A673 (cell line): Measurements from ENCODE around the gene DOCK1. TPM values are rescaled to one million over a fixed set of nuclear protein-coding genes. Genes with fewer than 3 reads are reported as not detected.

ENCODE experiments used
- BruUV-seq: library from RNA; stranded (reverse); fragments of 400-500 nt; replicated peaks from 2 replicates; lab custom pipeline; 2021; lab: Mats Ljungman, UMichigan
- CTCF ChIA-PET: fragments of 300-600 bp; sonication (Branson Sonifier 250); formaldehyde crosslinking; loops from one replicate; lab custom pipeline; 2022; ENCODE audit warnings: antibody characterized with exemption; lab: Charles Lee
- POLR2A ChIA-PET: fragments of 300-600 bp; sonication (Branson Sonifier 250); formaldehyde crosslinking; loops from one replicate; lab custom pipeline; 2022; ENCODE audit warnings: antibody characterized with exemption; ENCODE audit not compliant: low non-redundant PET; lab: Charles Lee
- DNase-seq: peaks from one replicate; pipeline ENCODE4 v3.0.0-alpha.2; 2015; ENCODE audit warnings: low spot score
- H3K27ac ChIP-seq: fragments of 200-600 bp; sonication (generic); 2 replicates; pipeline ENCODE4 v1.5.1; 2016; ENCODE audit warnings: mixed run types, low read depth, mild to moderate bottlenecking, mixed read lengths, antibody characterized with exemption, low read length; ENCODE audit not compliant: poor library complexity, severe bottlenecking
- H3K27me3 ChIP-seq: fragments of 200-600 bp; sonication (generic); replicated peaks from 2 replicates; pipeline ENCODE4 v1.6.1; 2017; ENCODE audit warnings: mixed run types, low read depth, mild to moderate bottlenecking, mixed read lengths, antibody characterized with exemption, low read length; ENCODE audit not compliant: insufficient read depth, poor library complexity
- H3K36me3 ChIP-seq: fragments of 200-600 bp; sonication (generic); 2 replicates; pipeline ENCODE4 v1.6.1; 2016; ENCODE audit warnings: mixed run types, mild to moderate bottlenecking, mixed read lengths, antibody characterized with exemption, low read length; ENCODE audit not compliant: insufficient read depth, poor library complexity, severe bottlenecking
- H3K4me1 ChIP-seq: fragments of 200-600 bp; sonication (generic); 2 replicates; pipeline ENCODE4 v1.6.1; 2017; ENCODE audit warnings: mixed run types, mild to moderate bottlenecking, mixed read lengths, antibody characterized with exemption, low read length; ENCODE audit not compliant: insufficient read depth, poor library complexity, severe bottlenecking
- H3K4me3 ChIP-seq: fragments of 200-600 bp; sonication (generic); 2 replicates; pipeline ENCODE4 v1.5.1; 2016; ENCODE audit warnings: low read depth, mixed run types, mild to moderate bottlenecking, mixed read lengths, low read length; ENCODE audit not compliant: poor library complexity, severe bottlenecking
- H3K9me3 ChIP-seq: fragments of 200-600 bp; sonication (generic); 2 replicates; pipeline ENCODE4 v1.6.1; 2016; ENCODE audit warnings: mixed run types, low read depth, mild to moderate bottlenecking, mixed read lengths, antibody characterized with exemption, low read length; ENCODE audit not compliant: poor library complexity, severe bottlenecking
- CTCF ChIP-seq: fragments of 300-800, 200-600 bp; sonication (generic); conservative IDR thresholded peaks from 2 replicates; pipeline ENCODE4 v1.5.1; 2017; ENCODE audit warnings: low read depth, mild to moderate bottlenecking, antibody characterized with exemption, low read length, moderate library complexity, mixed read lengths
- EZH2 ChIP-seq: fragments of 200-600 bp; sonication (generic); IDR thresholded peaks from 2 replicates; pipeline ENCODE4 v1.6.1; 2017; ENCODE audit warnings: borderline replicate concordance, low read depth, mild to moderate bottlenecking, mixed read lengths, antibody characterized with exemption, low read length; ENCODE audit not compliant: poor library complexity, severe bottlenecking
- intact Hi-C: fragments of 100-400 bp; cut with micrococcal nuclease; formaldehyde crosslinking; loops from one replicate; pipeline ENCODE4 v1.10.0; 2022; ENCODE audit not compliant: unreplicated experiment
- total RNA-seq: library from RNA; stranded (reverse); gene quantifications from 2 replicates; pipeline ENCODE4 v1.2.3, GENCODE V29; 2021

Gene DOCK1
- total RNA-seq, 1 experiment from 2014 or later: 30.7 TPM

- intact Hi-C loops: no loop called here
- no peaks in the 10 kb centered on the region for H3K9me3 ChIP-seq
- ChIA-PET POLR2A (no interaction called here), CTCF (no interaction called here)
- BruUV-seq: no TSS peak
- no peaks in the 10 kb centered on the region for H3K36me3 ChIP-seq
- no peak overlapping the region for H3K4me3 ChIP-seq
- no peaks in the 10 kb centered on the region for H3K4me1 ChIP-seq
- TF ChIP-seq CTCF (no peak), EZH2 (no peak)
- H3K27ac ChIP-seq: no peak overlapping the region
- no peak for DNase-seq
- no peaks in the 10 kb centered on the region for H3K27me3 ChIP-seq
Measured at GRCh38 chr10:127122831-127123230, 217.6 kb downstream of the DOCK1 start.

- CTCF ChIA-PET: no interaction called here
- no peak overlapping the region for H3K4me3 ChIP-seq
- no TSS peak for BruUV-seq
- H3K4me1 ChIP-seq: no peaks in the 10 kb centered on the region
- H3K9me3 ChIP-seq: no peaks in the 10 kb centered on the region
- POLR2A ChIA-PET: no interaction called here
- no peaks in the 10 kb centered on the region for H3K27me3 ChIP-seq
- no peak overlapping the region for H3K27ac ChIP-seq
- DNase-seq: no peak
- H3K36me3 ChIP-seq: no peaks in the 10 kb centered on the region
- TF ChIP-seq CTCF (no peak), EZH2 (no peak)
- intact Hi-C loops: no loop called here
Measured at GRCh38 chr10:127123626-127124025, 218.4 kb downstream of the DOCK1 start.

GRCh38 chr10:127125331-127125730 is 220.1 kb downstream of the DOCK1 start:
- no peak for TF ChIP-seq CTCF
- no peak for TF ChIP-seq EZH2
- POLR2A ChIA-PET: no interaction called here
- Histone ChIP-seq H3K9me3 (no peaks in the 10 kb centered on the region), H3K4me3 (no peak overlapping the region), H3K4me1 (no peaks in the 10 kb centered on the region), H3K36me3 (no peaks in the 10 kb centered on the region), H3K27me3 (no peaks in the 10 kb centered on the region), H3K27ac (no peak overlapping the region)
- intact Hi-C loops: no loop called here
- CTCF ChIA-PET: no interaction called here
- DNase-seq: no peak
- BruUV-seq: no TSS peak
